HG02763 (cell line): ENCODE data around the gene ZNF143.
"Not testable (repeated sequence)": the region's sequence is repeated elsewhere in the genome, so short reads cannot be mapped to it uniquely, and the experiment has no call there.

ENCODE experiments used
- ATAC-seq: cut with Tn5 transposase; IDR thresholded peaks from one replicate; pipeline ENCODE4 v1.9.1; 2021; ENCODE audit warnings: mild to moderate bottlenecking, moderate library complexity; ENCODE audit not compliant: unreplicated experiment

The ZNF143 gene

GRCh38 chr11:9460322-9461062 is at the start of gene ZNF143:
Gene ZNF143, plus strand, starts transcription at chr11:9461012. Its CDS starts 10,297 bp downstream, at chr11:9471309.
- peak; percentile 81 for ATAC-seq

GRCh38 chr11:9428706-9429105 is 32.1 kb upstream of the ZNF143 start:
- ATAC-seq: no peak

GRCh38 chr11:9438611-9439010 is 22.2 kb upstream of the ZNF143 start:
- ATAC-seq: no peak

GRCh38 chr11:9446230-9446629 is 14.6 kb upstream of the ZNF143 start:
- ATAC-seq: no peak

- no peak for ATAC-seq
Measured at GRCh38 chr11:9448576-9449352, 12.0 kb upstream of the ZNF143 start.

- ATAC-seq: not testable (repeated sequence)
Measured at GRCh38 chr11:9452023-9452422, 8.8 kb upstream of the ZNF143 start.

GRCh38 chr11:9455722-9456121 is 5.1 kb upstream of the ZNF143 start:
- no peak for ATAC-seq

- ATAC-seq: no peak
Measured at GRCh38 chr11:9459667-9460321, 1.0 kb upstream of the ZNF143 start.

GRCh38 chr11:9461063-9461759 is 399 bp downstream of the ZNF143 start:
- peak; percentile 47 for ATAC-seq

- no peak for ATAC-seq
Measured at GRCh38 chr11:9461760-9462134, 935 bp downstream of the ZNF143 start.

- no peak for ATAC-seq
Measured at GRCh38 chr11:9462172-9462799, 1.5 kb downstream of the ZNF143 start.

- ATAC-seq: no peak
Measured at GRCh38 chr11:9462806-9463537, 2.2 kb downstream of the ZNF143 start.

GRCh38 chr11:9470765-9471164 is 10.0 kb downstream of the ZNF143 start:
- no peak for ATAC-seq

GRCh38 chr11:9473408-9473807 is 12.6 kb downstream of the ZNF143 start:
- no peak for ATAC-seq

- no peak for ATAC-seq
Measured at GRCh38 chr11:9479899-9480298, 19.1 kb downstream of the ZNF143 start.

GRCh38 chr11:9489080-9489765 is 28.4 kb downstream of the ZNF143 start:
- ATAC-seq: no peak

GRCh38 chr11:9490376-9490775 is 29.6 kb downstream of the ZNF143 start:
- no peak for ATAC-seq

- ATAC-seq: no peak
Measured at GRCh38 chr11:9493492-9493891, 32.7 kb downstream of the ZNF143 start.

GRCh38 chr11:9494316-9494715 is 33.5 kb downstream of the ZNF143 start:
- ATAC-seq: no peak
